GM18507 (cell line): ENCODE measurements around the gene CUBN.

ENCODE experiments used
- DNase-seq: peaks from one replicate; pipeline ENCODE4 v3.0.0; 2011; ENCODE audit warnings: low read depth; ENCODE audit not compliant: insufficient read length; ENCODE audit errors: extremely low spot score
- FAIRE-seq: peaks from 2 replicates; lab custom pipeline; 2011; peaks lifted over from hg19 to GRCh38; lab: Jason Lieb, UNC

The CUBN gene

GRCh38 chr10:16967866-16968415 is 161.7 kb downstream of the CUBN start:
- FAIRE-seq = no peak

DNA sequence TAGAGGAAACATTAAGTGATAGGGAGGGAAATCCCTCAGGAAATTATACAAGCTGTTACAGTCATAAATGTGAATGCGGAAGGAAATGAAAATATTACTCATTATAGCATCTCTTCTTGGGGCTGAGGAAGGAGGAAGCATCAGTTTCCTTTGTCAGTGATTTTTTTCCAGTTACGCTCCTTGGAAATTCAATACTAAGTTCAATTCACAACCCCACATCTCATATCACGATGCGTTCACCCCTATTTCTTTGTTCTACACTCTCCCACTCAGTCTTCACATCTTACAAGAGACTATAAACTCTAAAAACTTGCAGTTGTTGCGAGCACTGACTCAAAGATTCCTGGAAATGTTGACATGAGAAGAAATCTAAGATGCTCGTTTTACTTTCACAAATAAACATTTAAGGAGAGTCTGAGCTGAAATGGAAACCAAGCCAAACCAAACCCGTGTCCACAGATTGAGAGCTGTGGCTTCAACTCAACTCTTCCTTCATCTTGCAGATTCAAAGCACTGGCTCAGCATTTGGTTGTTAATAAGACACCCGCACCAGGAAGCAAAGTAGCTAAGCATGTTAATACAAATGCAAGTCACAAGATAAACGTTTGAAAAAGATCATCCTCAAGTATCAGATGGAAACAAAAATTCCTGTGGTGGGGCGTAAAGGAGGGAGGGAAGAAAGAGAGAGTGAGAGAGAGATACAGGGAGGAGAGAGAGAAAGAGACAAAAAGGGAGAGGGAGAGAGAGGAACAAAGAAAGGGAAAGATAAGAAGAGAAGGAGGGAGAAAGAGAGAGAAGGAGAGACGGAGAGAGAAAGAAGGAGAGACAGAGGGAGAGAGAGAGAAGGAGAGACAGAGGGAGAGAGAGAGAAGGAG is 162.4 kb downstream of the CUBN start:
- FAIRE-seq = no peak
- DNase-seq = no peak

More at GRCh38 chr10:16967866-16968415, 161.7 kb downstream of the CUBN start:
- no peak for DNase-seq

DNA sequence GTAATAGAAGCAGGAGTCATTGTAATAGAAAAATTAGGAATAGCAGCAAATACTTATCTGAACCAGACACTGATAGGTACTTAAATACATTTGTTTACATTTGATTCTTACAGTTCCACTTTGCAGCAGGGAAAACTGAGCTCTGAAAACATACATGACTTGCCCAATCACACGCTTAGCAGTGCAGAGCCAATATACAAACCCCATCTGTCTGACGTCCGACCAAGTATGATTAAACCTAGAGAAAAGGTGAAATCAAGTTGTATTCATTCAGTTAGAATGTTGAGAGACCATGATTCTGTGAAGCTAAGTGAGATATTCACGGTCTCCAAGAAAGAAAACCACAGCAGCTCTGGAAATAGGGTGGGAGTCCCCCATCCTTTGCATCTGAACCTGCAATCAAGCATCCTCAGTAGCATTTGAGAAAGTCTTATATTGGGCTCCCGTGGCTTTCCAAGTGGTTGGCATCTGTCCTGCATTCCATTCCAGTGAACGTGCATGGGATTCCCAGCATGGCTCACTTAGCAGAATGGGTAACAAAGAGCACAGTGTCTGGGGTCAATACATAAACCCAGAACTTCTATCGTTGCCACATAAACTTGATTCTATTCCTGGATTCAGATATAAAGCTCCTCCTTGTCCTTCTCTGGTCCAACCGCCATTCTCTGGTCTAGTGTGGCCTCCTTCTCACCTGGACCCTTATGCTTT is 163.7 kb downstream of the CUBN start:
- FAIRE-seq (no peak), DNase-seq (no peak)

DNA sequence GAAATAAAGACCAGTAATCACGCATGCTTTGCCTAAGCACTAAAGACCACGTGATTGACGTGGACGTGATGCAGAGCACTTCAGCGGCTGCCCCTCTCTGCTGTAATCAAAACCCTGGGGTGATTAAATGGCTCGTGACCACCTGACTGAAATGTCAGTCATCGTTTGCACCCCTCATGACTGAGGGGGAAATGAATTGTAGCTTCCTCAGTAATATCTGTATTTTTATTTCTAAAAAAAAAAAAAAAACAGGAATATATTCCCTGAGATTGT is 164.3 kb downstream of the CUBN start:
- DNase-seq = no peak
- FAIRE-seq = no peak

DNA sequence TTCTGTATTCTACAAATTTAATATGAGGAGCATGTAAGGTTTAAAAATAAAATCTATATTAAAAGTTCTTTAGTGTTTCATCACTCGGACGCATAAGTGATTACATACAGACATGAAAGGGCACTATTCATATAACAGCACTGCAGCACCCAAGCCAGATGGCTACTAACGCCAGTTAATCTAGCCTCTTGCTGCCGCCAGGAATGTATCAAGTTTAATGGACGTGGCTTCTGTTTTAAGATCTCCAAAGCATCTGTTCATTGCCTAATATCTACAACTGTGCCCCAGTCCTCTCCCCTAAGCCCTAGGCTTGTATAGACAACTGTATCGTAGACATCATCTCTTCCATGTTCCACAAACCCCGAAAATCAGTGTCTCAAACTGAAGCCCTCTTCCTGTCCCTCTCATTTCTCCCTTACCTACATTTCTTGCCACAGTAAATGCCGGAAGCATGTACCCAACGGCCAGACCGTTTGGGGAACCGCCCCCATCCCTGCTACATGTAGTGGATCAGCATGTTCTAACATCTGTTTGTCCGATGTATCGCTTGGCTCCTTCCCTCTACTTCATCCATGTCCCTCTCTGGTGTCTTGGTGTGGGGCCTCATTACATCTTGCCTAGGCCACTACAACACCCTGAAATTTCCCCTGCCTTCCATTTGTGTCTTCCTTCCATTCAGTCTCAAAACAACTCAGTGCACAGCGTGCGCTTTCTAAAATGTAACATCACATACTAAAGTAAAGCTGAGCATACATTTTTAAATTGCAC is 164.9 kb downstream of the CUBN start:
- DNase-seq (no peak), FAIRE-seq (no peak)

GRCh38 chr10:16960551-16960950 is 169.1 kb downstream of the CUBN start:
- no peak for DNase-seq
- FAIRE-seq = no peak

DNA sequence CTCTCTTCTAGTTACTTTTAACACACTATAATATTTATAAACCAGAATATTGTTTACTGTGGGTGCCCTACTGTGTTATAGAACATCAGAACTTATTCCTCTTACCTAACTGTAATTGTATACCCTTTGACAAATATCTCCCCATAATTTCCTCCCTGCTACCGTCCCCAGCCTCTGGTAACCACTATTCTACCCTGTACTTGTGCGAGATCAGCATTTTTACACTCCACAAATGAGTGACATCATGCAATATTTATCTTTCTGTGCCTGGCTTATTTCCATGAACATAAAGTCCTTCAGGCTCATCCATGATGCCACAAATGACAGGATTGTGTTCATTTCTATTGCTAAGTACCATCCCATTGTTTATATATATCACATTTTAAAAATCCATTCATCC is 172.6 kb downstream of the CUBN start:
- FAIRE-seq (no peak), DNase-seq (no peak)

DNA sequence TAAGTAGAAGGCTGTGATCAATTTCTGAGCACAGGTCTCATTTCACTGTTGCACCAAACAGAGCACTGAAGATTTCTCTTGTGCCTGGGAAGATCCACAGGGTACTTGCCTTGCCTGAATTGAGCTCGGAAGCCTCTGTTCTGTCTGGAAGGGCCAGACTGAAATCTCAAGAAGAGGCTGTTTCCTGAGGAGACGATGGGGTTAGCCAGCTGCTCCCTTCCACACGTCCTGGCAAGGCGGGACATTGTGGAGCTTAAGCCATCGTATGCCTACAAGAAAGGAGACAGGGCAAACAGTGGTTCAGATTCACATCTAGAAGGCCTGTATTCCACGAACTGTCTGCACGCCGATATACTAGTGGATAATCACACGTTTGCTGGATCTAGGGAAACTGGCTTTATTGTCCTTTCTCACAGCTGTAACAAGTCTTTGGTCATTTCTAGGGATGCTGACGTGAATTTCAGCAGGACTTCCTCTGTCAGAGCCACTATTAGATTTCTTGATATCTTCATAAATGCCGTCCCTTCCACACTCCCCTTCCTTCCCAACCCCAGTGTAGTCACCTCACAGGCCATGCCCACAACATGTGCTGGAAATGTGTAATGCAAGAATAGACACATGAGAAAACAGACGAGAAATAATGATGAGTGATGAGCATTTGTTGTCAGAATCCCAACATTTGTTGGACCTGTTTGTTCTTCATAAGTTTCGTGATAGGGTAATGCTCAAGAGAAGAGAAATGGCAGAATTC is 175.2 kb downstream of the CUBN start:
- FAIRE-seq = no peak
- DNase-seq = no peak

DNA sequence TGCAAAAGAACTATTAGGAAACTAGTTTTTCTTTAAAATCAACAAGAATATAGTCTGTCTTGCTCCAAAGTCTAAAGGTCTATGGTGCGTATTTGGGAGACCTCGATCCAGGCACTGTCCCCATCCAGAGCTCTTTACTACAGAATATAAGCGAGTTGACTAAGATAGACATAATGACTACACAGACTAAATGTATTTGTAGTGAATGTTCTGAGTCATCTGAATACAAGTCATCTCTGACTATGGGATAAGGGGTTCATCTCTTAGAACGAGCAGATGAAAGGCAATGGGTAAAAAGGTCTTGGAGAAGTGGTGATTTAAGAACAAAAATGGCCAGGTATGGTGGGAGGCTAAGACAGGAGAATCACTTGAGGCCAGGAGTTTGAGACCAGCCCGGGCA is 176.3 kb downstream of the CUBN start:
- DNase-seq = no peak

DNA sequence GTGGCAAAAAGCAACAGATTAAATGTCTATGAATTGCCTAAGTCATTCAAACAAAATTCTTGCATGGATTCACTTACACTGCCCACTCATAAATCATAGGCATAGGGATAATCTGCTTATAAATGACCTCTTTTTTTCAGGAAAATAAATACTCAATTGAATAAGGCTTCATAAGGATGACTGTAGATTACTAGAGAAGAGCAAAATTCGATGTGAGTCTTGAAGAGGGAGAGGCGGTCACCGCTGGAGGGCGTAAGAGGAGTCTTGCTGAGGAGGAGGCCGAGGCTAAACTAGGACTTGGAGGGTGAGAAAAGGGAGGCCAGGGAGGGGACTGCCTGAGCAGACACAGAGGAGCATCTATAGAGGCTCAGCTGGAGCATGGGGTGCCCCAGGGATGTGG is 177.0 kb downstream of the CUBN start:
- FAIRE-seq (no peak), DNase-seq (no peak)

More for the DNA sequence above, 176.3 kb downstream of the CUBN start:
- no peak for FAIRE-seq

- FAIRE-seq (no peak), DNase-seq (no peak)
Measured at GRCh38 chr10:16952080-16952479, 177.5 kb downstream of the CUBN start.

DNA sequence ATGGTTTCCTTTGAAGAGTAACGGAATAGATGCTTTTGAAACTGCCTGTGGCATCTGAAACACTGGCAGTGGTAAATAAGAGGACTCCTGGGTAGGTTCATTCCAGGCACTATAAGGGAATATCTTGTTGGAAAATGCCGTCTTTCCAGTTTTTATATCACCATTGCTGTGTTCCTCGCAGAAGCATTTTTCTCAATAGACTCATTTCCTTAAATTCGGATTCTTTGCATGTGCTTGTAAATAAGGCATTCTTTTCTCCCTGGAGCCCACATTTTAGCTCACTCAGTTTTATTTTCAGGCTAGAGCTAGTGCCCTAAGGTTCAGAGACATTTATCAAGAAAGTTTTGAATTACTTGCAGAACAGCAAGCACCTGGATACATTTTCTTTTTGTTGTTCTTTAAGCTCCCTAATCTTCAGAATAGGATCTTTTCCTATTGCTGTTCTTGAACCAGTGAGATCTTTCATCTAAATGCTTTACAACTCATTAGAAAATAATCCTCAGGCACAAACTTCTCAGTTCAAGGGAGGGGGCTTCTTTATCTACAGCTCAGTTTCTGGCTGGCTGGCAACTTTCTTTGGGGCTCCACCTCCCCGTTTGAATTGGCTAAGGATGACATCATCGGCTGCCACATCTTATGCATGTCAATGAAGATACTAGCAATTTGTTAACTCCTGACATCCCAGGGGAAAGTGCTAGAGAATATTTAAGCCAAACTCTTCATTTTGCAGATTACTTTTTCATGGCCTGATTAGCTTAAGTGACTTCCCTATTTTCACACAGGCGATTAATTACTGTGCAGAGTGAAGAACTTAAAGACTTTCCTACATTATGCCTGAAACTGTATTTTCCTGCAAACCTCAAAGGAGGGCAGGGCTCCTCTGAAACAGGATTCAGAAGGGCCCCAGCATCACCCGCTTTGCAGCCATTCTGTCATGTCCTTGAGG is 178.7 kb downstream of the CUBN start:
- no peak for DNase-seq
- FAIRE-seq = no peak

GRCh38 chr10:16949816-16950215 is 179.8 kb downstream of the CUBN start:
- FAIRE-seq = no peak

DNA sequence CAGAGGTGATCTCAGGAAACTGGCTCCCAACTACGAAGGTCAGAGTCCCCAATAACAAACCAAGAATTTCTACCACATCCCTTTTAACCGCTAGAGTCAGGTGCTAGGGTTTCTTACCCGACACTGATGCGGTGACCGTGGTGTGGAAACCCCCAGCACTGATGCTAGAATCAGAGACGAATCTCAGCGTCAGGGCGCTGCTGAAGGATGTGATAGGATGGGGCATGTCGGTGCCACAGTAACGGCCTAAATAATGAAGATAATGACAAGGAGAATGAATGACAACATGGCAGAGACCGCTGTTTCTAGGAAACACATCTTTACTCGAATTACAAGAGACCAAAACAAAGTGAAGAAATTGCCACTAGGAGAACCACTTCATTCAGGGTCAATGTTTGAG is 181.2 kb downstream of the CUBN start:
- DNase-seq (no peak), FAIRE-seq (no peak)

More at GRCh38 chr10:16949816-16950215, 179.8 kb downstream of the CUBN start:
- no peak for DNase-seq

- FAIRE-seq (no peak), DNase-seq (no peak)
Measured at GRCh38 chr10:16947069-16947468, 182.5 kb downstream of the CUBN start.

GRCh38 chr10:16945593-16945992 is 184.0 kb downstream of the CUBN start:
- no peak for FAIRE-seq
- no peak for DNase-seq

- FAIRE-seq (no peak), DNase-seq (no peak)
Measured at GRCh38 chr10:16944986-16945385, 184.6 kb downstream of the CUBN start.

DNA sequence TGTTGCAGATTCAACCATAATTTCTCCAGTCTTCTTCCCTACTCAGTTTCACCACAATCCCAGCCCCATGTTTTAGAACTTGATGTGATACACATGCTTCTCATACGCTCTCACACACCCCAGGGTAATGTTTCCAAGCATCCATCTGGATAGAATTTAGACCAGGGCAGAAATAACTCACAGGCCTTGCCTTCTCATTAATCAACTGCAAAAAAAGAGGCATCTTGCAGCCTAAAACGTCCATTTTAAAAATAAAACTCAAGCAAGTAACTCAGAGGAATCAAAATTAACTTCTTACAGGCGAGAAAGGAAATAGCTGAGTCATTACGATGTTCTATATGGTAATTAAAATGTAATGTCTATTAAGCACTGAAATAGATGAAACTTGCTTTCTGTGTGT is 185.2 kb downstream of the CUBN start:
- DNase-seq = no peak
- FAIRE-seq = no peak
